ENCODE data around the gene RNPEPL1.

The RNPEPL1 gene

DNA sequence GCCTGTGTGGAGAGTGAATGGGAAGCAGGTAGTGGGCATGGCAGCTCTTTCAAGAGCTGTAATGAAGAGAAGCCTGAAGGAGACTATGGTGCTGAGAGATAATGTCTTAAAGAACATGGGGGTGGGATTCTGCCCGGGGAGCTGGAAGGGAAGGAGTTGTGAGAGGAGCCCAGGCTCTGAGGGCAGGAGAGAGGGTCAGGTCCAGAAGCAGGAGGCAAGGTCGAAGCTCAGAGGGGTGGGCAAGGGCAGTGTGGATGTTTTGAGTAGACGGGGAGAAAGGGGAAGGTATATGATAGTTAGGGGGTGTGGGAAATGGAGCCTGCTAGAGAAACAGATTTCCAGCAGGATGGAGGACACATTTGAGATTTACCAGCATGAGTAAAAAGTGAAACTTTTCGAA, 20.4 kb downstream of the RNPEPL1 start:
- no peak for FAIRE-seq
- DNase-seq (ENCODE audit: low spot score): no peak

DNA sequence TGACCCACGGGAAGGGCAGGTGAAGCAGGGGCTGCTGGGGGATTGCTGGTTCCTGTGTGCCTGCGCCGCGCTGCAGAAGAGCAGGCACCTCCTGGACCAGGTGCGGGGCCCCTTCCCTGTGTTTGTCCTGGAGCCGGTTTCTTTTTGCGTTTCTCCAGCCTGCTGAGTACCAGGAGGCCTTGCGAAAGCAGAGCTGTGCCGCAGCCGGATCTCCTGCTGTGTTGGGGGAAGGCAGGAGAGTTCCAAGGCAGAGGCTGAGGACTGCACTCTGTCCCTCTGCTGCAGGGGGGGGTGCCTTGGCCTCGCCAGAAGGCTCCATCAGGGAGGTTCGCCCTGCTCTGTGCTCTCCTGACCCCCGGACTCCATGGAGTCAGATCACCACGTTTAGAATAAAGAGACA, 21.1 kb downstream of the RNPEPL1 start:
- FAIRE-seq (no peak), DNase-seq (ENCODE audit: low spot score) (no peak)

DNA sequence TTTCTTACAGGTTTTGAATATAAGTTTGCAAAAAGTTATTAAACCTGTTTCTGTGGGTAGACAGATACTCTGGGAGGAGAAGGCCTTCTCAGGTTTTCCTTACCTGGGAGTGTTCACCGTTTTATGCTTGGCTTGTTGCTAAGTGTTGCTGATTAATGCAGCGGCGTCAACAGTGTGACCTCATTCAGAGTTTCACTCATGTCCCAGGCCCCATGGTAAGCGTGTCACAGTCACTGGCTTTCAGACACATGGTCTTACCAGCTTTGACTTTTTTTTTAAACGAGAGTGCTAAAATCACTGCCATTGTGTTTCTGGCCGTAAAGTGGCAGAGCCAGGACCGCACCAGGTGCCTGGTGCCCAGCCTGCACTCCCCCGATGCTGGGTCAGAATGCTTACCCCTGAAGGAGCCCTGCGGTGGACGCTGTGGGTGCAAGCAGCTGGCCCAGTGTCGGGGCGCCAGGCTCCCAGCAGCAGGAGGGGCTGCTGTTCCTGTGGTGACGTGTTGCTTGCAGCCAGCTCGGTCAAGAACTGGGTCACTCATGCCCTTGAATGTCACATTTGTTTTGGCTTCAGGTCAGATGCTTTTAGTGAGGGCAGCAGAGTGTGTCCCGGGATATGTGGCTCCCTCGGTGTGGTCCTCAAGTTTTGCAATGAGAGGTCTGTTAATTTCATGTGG, 21.7 kb downstream of the RNPEPL1 start:
- DNase-seq (ENCODE audit: low spot score) (no peak), FAIRE-seq (no peak)

DNA sequence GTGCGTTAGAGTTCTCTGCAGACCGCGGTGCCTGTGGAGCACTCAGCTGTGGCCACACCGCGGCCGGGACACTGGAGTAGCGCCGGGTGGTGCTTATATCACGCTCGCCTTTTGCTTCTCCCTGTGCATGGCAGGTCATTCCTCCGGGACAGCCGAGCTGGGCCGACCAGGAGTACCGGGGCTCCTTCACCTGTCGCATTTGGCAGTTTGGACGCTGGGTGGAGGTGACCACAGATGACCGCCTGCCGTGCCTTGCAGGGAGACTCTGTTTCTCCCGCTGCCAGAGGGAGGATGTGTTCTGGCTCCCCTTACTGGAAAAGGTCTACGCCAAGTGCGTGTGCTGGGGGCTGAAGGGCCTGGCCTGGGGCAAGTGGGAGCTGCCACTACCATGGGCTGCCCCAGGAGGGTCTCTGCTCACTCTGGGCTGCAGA, 22.4 kb downstream of the RNPEPL1 start:
- FAIRE-seq (no peak), DNase-seq (ENCODE audit: low spot score) (no peak)

DNA sequence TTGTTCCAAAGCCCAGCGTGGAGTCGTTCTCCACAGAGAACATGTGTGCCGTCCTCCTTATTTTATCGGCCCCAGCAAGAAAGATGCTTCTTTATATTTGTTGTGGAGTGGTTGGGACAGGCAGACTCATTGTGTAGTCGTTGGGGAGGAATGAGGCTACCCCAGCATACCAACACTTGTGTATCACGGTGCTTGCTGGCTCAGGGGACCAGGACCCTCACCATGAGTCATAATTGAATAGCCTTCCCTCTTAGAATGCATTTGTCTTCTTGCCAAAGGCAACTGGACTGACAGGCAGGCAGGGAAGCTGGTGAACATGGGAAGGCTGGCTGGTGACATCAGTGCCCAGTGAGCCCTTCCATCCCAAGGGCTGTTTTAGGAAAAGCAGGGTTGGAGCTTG, 22.9 kb downstream of the RNPEPL1 start:
- FAIRE-seq (no peak), DNase-seq (ENCODE audit: low spot score) (no peak)

DNA sequence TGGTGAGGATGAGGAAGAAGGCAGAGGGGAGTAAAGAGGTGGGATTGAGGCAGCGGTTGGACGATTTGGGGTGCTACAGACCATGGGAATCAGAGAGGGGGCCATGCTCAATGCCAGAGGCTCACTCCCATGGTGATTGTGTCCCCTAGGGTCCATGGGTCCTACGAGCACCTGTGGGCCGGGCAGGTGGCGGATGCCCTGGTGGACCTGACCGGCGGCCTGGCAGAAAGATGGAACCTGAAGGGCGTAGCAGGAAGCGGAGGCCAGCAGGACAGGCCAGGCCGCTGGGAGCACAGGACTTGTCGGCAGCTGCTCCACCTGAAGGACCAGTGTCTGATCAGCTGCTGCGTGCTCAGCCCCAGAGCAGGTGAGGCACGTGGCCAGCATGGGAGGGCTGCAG, 23.5 kb downstream of the RNPEPL1 start:
- no peak for DNase-seq (ENCODE audit: low spot score)
- no peak for FAIRE-seq

DNA sequence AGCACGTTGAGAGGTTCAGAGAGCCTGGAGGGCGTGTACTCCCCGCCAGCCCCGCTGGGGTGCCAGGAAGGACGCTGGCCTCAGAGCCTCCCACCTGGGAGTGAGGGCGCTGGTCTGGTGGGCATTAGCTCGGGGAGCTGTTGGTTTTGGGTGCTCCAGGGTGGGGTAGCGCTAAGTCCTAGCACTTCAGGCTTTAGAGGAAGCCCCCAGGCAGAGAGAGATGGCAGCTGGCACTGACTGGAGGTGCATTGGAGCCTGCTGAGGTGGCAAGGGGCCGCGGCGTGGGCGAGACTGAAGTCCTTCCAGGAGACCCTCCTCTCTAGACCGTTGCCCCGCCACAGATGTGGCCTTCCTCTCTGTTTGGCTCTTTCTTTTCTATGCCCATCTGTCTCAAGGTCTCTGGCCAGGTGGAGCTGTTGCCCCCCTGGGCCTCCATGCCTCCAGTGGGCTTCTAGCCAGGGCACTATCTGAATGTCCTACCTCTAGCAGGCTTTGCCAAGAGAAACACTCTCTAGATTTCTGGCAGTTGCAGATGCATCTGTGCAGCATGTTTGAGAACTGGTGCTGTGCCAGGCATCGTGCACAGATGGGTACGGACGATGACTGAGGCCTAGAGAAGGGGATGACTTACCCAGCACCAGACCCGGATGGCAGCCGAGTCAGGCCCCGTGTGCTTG, 24.9 kb downstream of the RNPEPL1 start:
- FAIRE-seq: no peak
- DNase-seq (ENCODE audit: low spot score): no peak

DNA sequence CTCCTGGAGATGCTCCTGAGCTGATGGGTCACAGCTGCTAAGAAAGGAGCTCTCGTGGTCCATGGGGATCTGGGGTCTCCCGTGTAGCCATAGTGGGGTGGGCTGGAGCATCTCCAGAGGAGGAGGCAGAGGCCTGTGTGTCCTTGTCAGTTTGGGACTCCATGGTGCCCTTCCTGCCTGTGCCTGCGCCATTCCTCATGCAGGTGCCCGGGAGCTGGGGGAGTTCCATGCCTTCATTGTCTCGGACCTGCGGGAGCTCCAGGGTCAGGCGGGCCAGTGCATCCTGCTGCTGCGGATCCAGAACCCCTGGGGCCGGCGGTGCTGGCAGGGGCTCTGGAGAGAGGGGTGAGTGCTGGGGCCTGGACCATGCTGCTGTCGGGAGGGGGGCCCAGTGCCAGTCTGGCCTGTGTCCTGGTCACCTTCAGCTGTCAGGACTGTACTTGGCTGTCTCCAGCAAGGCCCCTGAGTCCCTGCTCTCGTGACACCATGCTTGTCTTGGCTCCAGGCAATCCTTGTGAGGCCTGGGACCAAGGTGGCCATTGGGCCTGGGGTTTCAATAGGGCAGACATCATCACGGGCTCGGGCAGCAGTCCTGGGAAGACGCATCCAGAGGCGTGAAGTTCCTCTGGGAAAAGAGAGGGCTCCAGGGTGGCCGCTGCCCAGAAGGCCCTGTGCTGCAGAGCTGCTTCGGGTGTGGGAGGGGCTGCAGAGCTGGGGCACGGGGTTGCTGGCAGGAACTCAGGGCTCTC, 25.6 kb downstream of the RNPEPL1 start:
- DNase-seq (ENCODE audit: low spot score) (no peak), FAIRE-seq (no peak)

DNA sequence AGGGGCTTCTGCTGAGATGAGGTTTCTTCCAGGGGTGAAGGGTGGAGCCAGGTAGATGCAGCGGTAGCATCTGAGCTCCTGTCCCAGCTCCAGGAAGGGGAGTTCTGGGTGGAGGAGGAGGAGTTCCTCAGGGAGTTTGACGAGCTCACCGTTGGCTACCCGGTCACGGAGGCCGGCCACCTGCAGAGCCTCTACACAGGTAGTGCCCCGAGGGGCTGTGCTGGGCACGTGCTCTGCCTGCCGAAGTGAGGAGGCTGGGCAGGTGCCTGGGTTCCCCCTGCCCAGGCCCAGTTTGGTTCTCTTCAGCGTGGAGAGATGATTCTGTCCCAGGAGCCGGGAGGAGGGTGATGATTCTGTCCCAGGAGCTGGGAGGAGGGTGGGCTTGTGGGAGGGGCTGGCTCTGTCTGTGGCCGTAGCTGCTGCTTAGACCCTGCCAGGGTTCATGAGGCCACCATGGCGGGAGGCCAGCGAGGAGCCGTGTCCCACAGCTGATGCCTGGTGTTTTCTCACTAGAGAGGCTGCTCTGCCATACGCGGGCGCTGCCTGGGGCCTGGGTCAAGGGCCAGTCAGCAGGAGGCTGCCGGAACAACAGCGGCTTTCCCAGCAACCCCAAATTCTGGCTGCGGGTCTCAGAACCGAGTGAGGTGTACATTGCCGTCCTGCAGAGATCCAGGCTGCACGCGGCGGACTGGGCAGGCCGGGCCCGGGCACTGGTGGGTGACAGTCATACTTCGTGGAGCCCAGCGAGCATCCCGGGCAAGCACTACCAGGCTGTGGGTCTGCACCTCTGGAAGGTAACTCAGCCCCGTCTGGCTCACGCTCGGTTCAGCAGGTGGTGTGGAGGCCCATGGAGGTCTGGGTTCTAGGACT, 26.5 kb downstream of the RNPEPL1 start:
- DNase-seq (ENCODE audit: low spot score) (no peak), FAIRE-seq (no peak)

DNA sequence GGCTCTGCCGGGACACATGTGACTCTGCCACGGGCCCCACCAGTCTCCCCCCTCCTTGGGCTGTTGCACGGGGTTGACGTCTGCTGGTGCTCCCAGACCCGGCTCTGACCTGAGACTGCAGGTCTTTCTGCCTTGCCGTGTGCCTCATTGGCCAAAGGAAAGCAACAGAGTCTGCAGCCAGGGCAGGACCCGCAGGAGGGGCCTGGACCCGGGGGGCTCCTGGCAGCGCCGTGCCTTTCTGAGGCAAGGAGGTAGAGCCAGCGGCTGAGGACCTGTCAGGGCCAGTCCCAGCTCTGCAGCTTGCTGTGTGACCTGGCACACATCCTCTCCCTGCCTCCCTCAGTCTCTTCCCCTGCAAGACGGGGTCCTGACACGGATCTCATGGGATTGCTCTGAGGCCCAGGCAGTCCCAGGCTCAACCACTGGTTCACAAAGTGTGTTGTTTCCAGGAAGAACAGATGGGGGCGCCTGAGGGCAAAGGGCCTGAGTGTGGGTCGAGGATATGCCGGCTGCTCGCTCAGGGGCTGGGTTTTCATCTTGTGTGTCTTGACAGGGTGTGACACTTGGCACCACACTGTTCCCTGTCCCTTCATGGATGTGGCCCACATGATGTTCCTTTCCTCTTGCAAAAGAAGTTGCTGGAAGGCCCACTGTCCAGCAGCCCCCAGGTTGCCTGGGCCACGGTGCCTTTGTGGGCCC, 27.2 kb downstream of the RNPEPL1 start:
- FAIRE-seq: no peak
- peak; percentile 27 for DNase-seq (ENCODE audit: low spot score)

DNA sequence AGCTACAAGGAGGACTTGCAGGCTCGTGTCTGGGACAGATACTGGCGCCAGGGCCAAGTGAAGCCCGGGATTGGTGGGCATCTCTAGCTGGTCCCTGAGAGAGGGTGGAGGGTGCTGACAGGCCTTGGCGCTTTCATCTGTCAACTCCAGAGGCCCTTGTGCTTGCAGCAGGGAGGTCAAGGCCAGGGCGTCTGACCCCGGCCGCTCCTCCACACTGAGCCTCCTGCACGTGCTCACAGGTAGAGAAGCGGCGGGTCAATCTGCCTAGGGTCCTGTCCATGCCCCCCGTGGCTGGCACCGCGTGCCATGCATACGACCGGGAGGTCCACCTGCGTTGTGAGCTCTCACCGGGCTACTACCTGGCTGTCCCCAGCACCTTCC, 27.8 kb downstream of the RNPEPL1 start:
- FAIRE-seq: no peak

DNA sequence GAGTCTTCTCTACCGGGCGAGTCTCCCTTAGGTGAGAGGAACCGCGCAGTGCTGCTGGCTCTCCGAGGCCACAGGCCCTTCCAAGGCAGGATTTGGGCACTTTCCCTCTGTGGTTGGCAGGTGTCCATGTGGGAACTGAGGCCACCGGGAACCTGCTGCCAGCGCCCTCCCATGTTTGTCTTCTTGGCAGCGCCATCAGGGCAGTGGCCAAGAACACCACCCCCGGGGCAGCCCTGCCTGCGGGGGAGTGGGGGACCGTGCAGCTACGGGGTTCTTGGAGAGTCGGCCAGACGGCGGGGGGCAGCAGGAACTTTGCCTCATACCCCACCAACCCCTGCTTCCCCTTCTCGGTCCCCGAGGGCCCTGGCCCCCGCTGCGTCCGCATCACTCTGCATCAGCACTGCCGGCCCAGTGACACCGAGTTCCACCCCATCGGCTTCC, 28.2 kb downstream of the RNPEPL1 start:
- DNase-seq (ENCODE audit: low spot score) (no peak), FAIRE-seq (no peak)

More for the DNA sequence above, 27.8 kb downstream of the RNPEPL1 start:
- no peak for DNase-seq (ENCODE audit: low spot score)

DNA sequence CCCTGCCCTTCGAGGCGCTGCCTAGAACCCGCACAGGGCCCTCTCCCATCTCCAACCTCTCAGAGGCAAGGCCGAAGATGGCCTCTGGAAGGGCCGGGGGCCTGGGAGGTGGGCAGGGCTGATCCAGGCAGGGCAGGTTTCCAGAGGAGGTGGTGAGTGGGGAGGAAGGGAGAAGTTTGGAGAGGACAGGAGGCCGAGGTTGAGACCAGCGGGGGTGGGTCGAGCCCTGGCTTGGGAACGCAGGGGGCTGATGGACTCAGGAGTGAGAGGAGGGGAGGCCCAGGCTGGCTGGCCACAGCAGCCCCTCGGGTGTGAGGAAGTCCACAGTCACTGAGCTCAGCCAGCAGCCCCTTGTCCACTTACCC, 28.8 kb downstream of the RNPEPL1 start:
- FAIRE-seq: no peak
- DNase-seq (ENCODE audit: low spot score): no peak

DNA sequence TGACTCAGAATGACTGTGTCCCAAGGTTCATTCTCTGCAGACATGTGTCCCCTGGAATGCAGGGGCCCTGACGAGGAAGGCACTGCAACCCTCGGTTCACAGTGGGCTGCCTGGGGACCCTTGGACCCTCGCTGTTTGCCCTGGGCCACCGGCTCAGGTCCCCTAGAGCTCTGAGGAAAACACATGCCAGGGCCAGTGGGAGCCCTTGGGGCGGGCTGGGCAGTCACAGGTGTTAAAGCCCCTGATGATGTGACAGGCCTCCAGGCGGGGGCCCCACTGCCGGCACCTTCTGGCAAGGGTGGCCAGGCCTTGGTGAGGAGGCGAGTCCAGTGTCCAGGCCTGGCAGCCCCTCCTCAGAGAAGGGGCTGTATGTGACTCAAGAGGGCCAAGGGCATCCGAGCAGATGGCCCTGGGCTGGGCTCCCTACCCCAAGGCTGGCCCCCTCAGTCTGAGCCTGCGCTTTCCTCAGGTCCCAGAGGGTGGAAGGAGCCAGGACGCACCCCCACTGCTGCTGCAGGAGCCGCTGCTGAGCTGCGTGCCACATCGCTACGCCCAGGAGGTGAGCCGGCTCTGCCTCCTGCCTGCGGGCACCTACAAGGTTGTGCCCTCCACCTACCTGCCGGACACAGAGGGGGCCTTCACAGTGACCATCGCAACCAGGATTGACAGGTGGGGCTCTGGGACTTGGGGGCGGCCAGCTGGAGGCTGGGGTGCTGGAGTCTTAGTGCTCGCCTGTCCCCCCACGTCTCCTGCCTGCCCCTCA, 29.3 kb downstream of the RNPEPL1 start:
- no peak for FAIRE-seq

DNA sequence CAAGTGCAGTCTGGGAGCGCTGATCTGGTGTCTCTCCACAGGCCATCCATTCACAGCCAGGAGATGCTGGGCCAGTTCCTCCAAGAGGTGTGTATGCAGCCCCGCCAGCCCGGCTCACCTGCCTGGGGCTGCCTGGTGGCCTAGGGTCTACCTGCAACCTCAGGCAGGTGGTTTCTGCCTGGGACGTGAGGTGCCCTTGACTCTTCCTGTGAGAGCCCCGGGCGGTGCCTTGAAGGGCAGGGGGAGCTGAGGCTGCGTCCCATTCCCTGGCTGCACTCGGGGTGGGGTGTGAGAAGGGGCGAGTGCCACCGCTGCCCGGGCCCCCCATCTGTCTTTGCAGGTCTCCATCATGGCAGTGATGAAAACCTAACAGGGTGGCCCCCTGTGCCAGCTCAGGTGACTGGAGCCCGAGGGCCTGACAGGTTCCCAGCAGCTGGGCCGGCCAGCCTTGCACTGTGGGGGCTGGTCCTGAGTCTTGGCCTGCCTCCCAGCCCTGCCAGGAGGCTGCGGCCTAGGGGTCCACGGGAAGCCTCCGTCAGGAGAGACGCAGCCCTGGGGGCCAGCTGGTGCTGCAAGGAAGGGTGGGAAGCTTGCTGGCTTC, 30.1 kb downstream of the RNPEPL1 start:
- FAIRE-seq: no peak

More for the DNA sequence above, 29.3 kb downstream of the RNPEPL1 start:
- no peak for DNase-seq (ENCODE audit: low spot score)

DNA sequence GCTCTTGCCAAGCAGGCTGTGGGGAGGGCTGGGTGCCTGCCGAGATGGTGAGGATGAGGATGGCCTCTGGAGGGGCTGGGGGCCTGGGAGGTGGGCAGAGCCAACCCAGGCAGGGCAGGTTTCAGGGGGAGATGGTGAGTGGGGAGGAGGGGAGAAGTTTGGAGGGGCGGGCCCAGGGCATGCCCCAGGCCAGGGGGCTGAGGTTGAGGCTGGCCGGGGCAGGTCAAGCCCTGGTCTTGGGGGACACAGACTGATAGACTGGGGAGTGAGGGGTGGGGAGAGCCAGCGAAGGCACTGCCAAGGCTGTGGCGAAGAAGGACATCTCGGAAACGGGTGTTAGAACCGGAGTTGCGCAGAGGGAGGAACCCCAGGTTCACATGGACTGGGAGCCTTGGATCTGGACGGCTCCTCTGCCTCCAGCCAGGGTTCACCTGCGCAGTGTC, 30.9 kb downstream of the RNPEPL1 start:
- FAIRE-seq: no peak
- DNase-seq (ENCODE audit: low spot score): no peak

More for the DNA sequence above, 30.1 kb downstream of the RNPEPL1 start:
- no peak for DNase-seq (ENCODE audit: low spot score)

DNA sequence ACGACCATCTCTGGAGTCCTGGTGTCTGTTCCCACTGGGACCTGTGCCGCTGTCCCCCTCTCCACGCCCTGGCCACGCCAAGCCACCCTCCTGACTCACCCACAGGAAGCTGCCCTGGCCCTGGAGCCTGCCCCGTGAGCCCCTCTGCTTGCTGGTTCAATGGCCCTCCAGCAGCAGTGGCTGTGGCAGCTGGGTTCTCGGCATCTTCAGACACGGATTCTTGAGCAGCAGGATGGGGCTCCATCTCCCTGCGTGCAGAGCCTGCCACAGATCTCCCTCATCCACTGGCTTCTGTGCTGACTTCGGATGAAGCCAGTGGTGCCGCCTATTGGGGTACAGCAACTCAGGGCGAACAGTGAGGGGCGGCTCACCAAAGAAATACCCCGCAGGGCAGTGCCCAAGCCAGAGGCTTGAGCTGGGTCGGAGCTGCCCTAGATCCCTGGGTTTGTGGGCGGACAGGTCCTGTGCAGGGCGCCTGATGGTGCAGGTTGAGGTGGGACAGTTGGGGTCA, 32.2 kb downstream of the RNPEPL1 start:
- no peak for FAIRE-seq
- no peak for DNase-seq (ENCODE audit: low spot score)

DNA sequence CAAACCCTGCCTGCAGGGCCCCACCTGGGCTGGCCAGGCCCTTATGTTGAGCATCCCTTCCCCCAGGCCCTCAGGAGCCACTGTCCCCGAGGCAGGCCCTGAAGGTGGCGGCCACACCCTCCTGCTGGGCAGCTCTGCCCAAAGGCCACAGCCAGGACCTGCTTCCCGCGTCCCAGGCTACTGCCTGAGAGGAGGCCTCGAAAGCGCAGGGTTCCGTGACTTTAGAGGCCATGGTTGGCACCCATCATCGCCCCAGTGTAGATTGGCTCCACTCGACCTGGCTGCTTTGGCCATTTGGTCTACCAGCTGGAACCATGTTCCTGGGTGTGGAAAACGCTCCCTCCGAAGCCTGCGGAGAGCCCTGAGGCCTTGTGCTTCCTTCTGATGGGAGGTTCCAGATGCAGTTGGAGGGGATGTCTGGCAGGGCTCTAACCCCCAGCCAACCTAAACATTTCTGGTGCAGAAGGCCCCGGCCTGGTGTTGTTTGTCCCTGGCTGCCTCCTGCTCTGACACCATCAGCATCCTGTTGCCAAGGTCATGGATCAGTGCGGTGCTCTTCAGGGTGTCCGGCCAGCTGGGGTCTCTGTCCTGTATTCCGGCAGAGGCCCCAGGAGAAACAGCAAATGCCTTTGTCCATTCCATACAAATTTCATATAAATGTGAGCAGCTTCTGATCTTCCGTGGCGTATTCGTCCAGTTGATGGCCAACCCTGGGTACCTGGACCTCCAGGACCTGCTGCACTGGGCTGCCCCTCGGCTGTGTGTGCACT, 33.0 kb downstream of the RNPEPL1 start:
- no peak for DNase-seq (ENCODE audit: low spot score)
- no peak for FAIRE-seq

DNA sequence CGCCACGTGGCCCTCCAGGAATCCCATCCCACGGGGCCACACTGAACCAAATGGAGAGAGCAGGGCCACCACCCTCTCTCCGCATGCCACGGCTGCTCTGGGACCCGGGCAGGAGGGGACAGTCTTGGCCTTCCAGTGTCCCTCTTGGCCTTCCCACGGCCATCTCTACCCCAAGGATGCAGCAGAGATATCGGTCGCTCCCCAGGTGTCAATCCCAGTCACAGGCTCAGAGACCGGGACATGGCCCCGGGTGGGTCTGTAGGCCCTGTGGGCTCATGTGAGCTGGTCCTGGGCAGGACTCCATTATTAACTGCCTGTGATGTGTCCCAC, 33.5 kb downstream of the RNPEPL1 start:
- DNase-seq (ENCODE audit: low spot score) (no peak), FAIRE-seq (no peak)

Data from urothelium cell line (cell line).